ENCODE measurements around the gene DBR1. TPM values are rescaled to one million over a fixed set of nuclear protein-coding genes. Genes with fewer than 3 reads are reported as not detected.

The DBR1 gene
- total and polyA plus RNA-seq, 2 of the 13 experiments (the other 11 are each of a cell fraction or from before 2014, with no cell fraction given): 6.4 to 16.7 TPM

GRCh38 chr3:138203938-138204337 lies 29.2 kb upstream of the DBR1 start:
- H3K9ac ChIP-seq (ENCODE audit: insufficient read depth, low read depth, low read length): no peak overlapping the region
- H3K9me3 ChIP-seq (ENCODE audit: low read length): no peaks in the 10 kb centered on the region
- 90% methylated on average over 4 of the region's 4 CpGs for WGBS (ENCODE audit: low lambda C conversion rate)
- H3K4me3 ChIP-seq (replicated peaks in 1 of 3; ENCODE audit: insufficient read depth in 1 of 3, low read depth in 2 of 3, low read length in 3 of 3): no peak overlapping the region
- ATAC-seq: no peak
- peaks cover 0 to 3% of the 10 kb centered on the region in 2 experiments; a peak in 3 of 5 replicates for H3K36me3 ChIP-seq (replicated peaks in 1 of 2; ENCODE audit: control insufficient read depth in 1 of 2, insufficient read depth in 2 of 2, low read length in 2 of 2)
- no peak for DNase-seq (ENCODE audit: low spot score)
- intact Hi-C loops (cut with micrococcal nuclease; ENCODE audit: unreplicated experiment): no loop called here
- no peaks in the 10 kb centered on the region for H3K4me1 ChIP-seq (ENCODE audit: insufficient read depth, low read length)
- TF ChIP-seq MAFK (conservative IDR thresholded peaks at IDR 0.05 in 1 of 2, IDR thresholded peaks at IDR 0.05 in 1 of 2; ENCODE audit: low read length in 2 of 2) (no peak), GLI4 (CRISPR knock-in tag; IDR thresholded peaks at IDR 0.05; ENCODE audit: borderline replicate concordance) (no peak), ZNF776 (CRISPR knock-in tag; IDR thresholded peaks at IDR 0.05) (no peak), GPN1 (CRISPR knock-in tag; IDR thresholded peaks at IDR 0.05; ENCODE audit: borderline replicate concordance) (no peak), ZNF782 (CRISPR knock-in tag; IDR thresholded peaks at IDR 0.05; ENCODE audit: borderline replicate concordance) (no peak), TCF7L2 (IDR thresholded peaks at IDR 0.05; ENCODE audit: low read depth, low read length) (no peak), FOXA3 (CRISPR knock-in tag; IDR thresholded peaks at IDR 0.05) (no peak), MXD3 (CRISPR knock-in tag; IDR thresholded peaks at IDR 0.05) (no peak)
- TF ChIP-seq, protein P1, sequence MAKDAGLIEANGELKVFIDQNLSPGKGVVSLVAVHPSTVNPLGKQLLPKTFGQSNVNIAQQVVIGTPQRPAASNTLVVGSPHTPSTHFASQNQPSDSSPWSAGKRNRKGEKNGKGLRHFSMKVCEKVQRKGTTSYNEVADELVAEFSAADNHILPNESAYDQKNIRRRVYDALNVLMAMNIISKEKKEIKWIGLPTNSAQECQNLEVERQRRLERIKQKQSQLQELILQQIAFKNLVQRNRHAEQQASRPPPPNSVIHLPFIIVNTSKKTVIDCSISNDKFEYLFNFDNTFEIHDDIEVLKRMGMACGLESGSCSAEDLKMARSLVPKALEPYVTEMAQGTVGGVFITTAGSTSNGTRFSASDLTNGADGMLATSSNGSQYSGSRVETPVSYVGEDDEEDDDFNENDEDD (CRISPR knock-in tag; IDR thresholded peaks at IDR 0.05; ENCODE audit: borderline replicate concordance): no peak
- TF ChIP-seq, protein P2, sequence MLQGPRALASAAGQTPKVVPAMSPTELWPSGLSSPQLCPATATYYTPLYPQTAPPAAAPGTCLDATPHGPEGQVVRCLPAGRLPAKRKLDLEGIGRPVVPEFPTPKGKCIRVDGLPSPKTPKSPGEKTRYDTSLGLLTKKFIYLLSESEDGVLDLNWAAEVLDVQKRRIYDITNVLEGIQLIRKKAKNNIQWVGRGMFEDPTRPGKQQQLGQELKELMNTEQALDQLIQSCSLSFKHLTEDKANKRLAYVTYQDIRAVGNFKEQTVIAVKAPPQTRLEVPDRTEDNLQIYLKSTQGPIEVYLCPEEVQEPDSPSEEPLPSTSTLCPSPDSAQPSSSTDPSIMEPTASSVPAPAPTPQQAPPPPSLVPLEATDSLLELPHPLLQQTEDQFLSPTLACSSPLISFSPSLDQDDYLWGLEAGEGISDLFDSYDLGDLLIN (CRISPR knock-in tag; IDR thresholded peaks at IDR 0.05; ENCODE audit: borderline replicate concordance): no peak
- peaks cover 16% of the 10 kb centered on the region for H4K20me1 ChIP-seq (ENCODE audit: insufficient read depth, low read length)
- H3K27ac ChIP-seq (ENCODE audit: extremely low read length, insufficient read depth, low read length): no peak overlapping the region
- no peaks in the 10 kb centered on the region for H3K27me3 ChIP-seq (ENCODE audit: control insufficient read depth in 1 of 2, insufficient read depth in 2 of 2, low read length in 2 of 2)
- in situ Hi-C loops (cut with HindIII; ENCODE audit: extremely low pct_ligation_motif_present, low pct_unique_long_range_greater_than_20kb): no loop called here
- H3K4me2 ChIP-seq (ENCODE audit: low read depth, low read length): no peak overlapping the region
- no TSS peak for BruUV-seq (replicated peaks)
- no peak overlapping the region for H2AFZ ChIP-seq (ENCODE audit: low read length)
- peaks cover 91% of the 10 kb centered on the region for H3K79me2 ChIP-seq (ENCODE audit: insufficient read depth, low read length)
- no peak for FAIRE-seq
- ChIA-PET POLR2A (no interaction called here), CTCF (ENCODE audit: low intra/inter-chr PET ratio, low total read pairs) (no interaction called here)
